Measurements from ENCODE around the gene HLA-DOA.

GRCh38 chr6:33010356-33010755 lies 965 bp upstream of the HLA-DOA start:
- TF ChIP-seq, protein P1, sequence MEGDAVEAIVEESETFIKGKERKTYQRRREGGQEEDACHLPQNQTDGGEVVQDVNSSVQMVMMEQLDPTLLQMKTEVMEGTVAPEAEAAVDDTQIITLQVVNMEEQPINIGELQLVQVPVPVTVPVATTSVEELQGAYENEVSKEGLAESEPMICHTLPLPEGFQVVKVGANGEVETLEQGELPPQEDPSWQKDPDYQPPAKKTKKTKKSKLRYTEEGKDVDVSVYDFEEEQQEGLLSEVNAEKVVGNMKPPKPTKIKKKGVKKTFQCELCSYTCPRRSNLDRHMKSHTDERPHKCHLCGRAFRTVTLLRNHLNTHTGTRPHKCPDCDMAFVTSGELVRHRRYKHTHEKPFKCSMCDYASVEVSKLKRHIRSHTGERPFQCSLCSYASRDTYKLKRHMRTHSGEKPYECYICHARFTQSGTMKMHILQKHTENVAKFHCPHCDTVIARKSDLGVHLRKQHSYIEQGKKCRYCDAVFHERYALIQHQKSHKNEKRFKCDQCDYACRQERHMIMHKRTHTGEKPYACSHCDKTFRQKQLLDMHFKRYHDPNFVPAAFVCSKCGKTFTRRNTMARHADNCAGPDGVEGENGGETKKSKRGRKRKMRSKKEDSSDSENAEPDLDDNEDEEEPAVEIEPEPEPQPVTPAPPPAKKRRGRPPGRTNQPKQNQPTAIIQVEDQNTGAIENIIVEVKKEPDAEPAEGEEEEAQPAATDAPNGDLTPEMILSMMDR (IDR thresholded peaks at IDR 0.05) = no peak
- TF ChIP-seq EZH2 (IDR thresholded peaks at IDR 0.05; ENCODE audit: borderline replicate concordance, insufficient read depth, low read depth, low read length, poor library complexity, severe bottlenecking) = no peak

Data from B cell (primary cell).